GM12892 (cell line): ENCODE results near the gene PRRX1.

Experiments used
- POLR2A ChIP-seq: IDR thresholded peaks from 2 replicates; pipeline ENCODE4 v1.6.1; 2011; ENCODE audit warnings: low read depth, low read length, control low read depth
- POLR2AphosphoS5 ChIP-seq: IDR thresholded peaks from 2 replicates; pipeline ENCODE4 v1.6.1; 2011; ENCODE audit warnings: low read depth, low read length, control low read depth
- TAF1 ChIP-seq: IDR thresholded peaks from 2 replicates; pipeline ENCODE4 v1.6.1; 2011; ENCODE audit warnings: low read depth, mild to moderate bottlenecking, control low read depth, low read length, borderline replicate concordance

DNA sequence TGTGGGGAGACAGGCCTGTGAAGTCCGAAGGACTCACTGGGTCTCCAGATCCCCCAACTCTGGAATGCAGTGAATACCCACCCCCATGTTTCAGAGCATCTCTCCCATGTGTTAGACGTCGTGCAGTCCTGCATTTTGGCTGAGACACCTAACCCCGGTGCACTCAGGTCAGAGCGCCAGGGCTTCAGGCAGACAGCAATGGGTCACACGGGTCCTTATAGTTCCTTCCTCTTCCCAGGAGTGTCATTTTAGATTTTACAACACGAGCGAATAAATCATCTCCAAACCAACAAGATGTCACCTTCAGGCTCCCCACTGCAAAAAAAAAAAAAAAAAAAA lies 5.1 kb downstream of the PRRX1 start:
- TF ChIP-seq POLR2AphosphoS5 (no peak), POLR2A (no peak), TAF1 (no peak)
